ENCODE measurements around the gene PGLYRP4. TPM values are rescaled to one million over a fixed set of nuclear protein-coding genes. Genes with fewer than 3 reads are reported as not detected.
A peak's percentile ranks its signal among the peaks of the same experiment; 100 is the strongest.

Gene PGLYRP4
- polyA plus RNA-seq, 4 donors = 0.18 to 0.33 TPM; not detected in 2

DNA sequence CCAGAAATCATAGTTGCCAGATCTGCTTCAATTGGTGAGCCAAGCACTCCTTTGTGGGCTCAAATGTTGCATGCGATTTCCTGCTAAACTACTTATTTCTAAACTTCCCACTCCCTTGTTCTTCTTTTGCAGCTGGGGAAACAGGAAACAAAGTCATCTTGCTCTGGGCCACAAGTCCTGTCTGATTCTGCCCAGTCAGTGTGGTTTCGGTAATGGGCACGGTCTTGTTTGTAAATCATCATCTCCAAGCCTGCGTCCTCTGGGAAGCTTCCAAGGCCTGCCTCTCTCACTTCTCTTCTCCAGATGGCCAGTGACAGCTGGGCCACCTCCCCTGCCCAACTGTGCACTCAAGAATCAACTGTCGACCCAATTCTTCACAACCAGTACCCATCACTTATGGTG, 37.9 kb upstream of the PGLYRP4 start:
- Histone ChIP-seq H3K9me3 (ENCODE audit: control insufficient read depth in 2 of 2, insufficient read depth in 1 of 2, low read depth in 1 of 2, low read length in 1 of 2) (no peaks in the 10 kb centered on the region), H3K27ac (ENCODE audit: low read depth in 1 of 3, low read length in 2 of 3) (no peak overlapping the region), H3K4me1 (ENCODE audit: control insufficient read depth in 3 of 3, insufficient read depth in 2 of 3, low read depth in 1 of 3, low read length in 2 of 3) (no peaks in the 10 kb centered on the region), H3K27me3 (ENCODE audit: control insufficient read depth in 3 of 3, insufficient read depth in 3 of 3, low read length in 3 of 3) (no peaks in the 10 kb centered on the region), H3K4me3 (ENCODE audit: low read depth in 1 of 3, low read length in 3 of 3) (no peak overlapping the region), H3K36me3 (ENCODE audit: control insufficient read depth in 3 of 3, insufficient read depth in 2 of 3, low read depth in 1 of 3, low read length in 3 of 3) (no peaks in the 10 kb centered on the region)
- no peak for FAIRE-seq
- WGBS, 3 donors = 61 to 79% (median 62%) methylated on average over 5 of the region's 5 CpGs
- no peak for DNase-seq

DNA sequence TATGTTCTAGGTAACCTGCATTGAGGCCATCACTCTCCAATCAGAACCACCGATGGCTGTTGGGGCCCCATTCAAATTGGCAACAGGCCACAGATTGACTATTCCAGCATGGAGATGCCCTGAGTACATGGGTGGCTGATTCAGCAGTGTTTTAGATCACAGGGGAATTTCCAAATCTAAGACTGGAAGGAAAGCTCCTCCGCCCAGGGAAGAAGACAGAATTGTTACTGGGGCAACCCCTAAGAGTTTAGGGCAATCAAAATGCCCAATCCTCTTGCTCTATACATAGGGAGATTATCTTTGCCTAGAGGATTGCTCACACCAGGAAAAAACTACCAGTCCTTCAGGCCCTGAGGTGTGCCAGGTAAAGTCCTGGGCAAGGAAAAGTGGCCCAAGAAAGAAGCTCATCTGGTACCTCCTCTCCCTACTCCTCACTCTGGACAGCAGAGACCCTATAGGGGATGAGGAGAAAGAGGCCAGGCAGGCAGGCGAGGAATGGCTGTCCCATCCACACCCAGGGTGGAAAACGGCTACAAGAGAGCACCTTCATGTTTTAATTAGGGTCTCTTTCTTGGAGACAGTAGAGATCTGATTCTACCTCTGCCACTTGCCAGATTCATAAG, 36.4 kb upstream of the PGLYRP4 start:
- Histone ChIP-seq H3K27ac (ENCODE audit: low read depth in 1 of 3, low read length in 2 of 3) (no peak overlapping the region), H3K9me3 (ENCODE audit: control insufficient read depth in 2 of 2, insufficient read depth in 1 of 2, low read depth in 1 of 2, low read length in 1 of 2) (no peaks in the 10 kb centered on the region), H3K36me3 (ENCODE audit: control insufficient read depth in 3 of 3, insufficient read depth in 2 of 3, low read depth in 1 of 3, low read length in 3 of 3) (no peaks in the 10 kb centered on the region), H3K4me1 (ENCODE audit: control insufficient read depth in 3 of 3, insufficient read depth in 2 of 3, low read depth in 1 of 3, low read length in 2 of 3) (no peaks in the 10 kb centered on the region), H3K27me3 (ENCODE audit: control insufficient read depth in 3 of 3, insufficient read depth in 3 of 3, low read length in 3 of 3) (no peaks in the 10 kb centered on the region), H3K4me3 (ENCODE audit: low read depth in 1 of 3, low read length in 3 of 3) (no peak overlapping the region)
- FAIRE-seq = no peak
- WGBS, 3 donors = 69 to 77% (median 70%) methylated on average over 4 of the region's 4 CpGs
- DNase-seq = no peak

DNA sequence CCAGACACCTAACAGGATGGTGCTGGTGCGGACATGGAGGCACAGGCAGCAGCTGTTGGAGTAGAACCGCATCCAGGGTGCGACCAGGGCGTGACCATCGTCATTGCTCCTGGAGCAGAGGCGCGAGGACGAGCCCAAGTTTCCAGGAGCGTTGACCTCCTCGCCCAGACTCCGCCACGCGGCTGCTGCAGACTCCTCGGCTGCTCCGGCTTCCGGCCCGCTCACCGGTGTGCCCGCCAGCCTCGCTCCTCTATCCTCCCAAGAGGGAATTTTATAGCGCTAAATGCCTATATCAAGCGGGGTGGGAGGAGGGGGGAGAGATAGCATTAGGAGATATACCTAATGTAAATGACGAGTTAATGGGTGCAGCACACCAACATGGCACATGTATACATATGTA, 32.1 kb upstream of the PGLYRP4 start:
- H3K36me3 ChIP-seq (ENCODE audit: control insufficient read depth in 3 of 3, insufficient read depth in 2 of 3, low read depth in 1 of 3, low read length in 3 of 3) = no peaks in the 10 kb centered on the region
- FAIRE-seq = no peak
- no peaks in the 10 kb centered on the region for H3K9me3 ChIP-seq (ENCODE audit: control insufficient read depth in 2 of 2, insufficient read depth in 1 of 2, low read depth in 1 of 2, low read length in 1 of 2)
- DNase-seq = no peak
- 91 to 94% (median 94%) methylated on average over 23 of the region's 23 CpGs for WGBS, 3 donors
- no peak overlapping the region for H3K4me3 ChIP-seq (ENCODE audit: low read depth in 1 of 3, low read length in 3 of 3)
- peaks cover 0 to 10% (median 0%) of the 10 kb centered on the region in 3 donors for H3K4me1 ChIP-seq (ENCODE audit: control insufficient read depth in 3 of 3, insufficient read depth in 2 of 3, low read depth in 1 of 3, low read length in 2 of 3)
- H3K27me3 ChIP-seq (ENCODE audit: control insufficient read depth in 3 of 3, insufficient read depth in 3 of 3, low read length in 3 of 3) = no peaks in the 10 kb centered on the region
- H3K27ac ChIP-seq (ENCODE audit: low read depth in 1 of 3, low read length in 2 of 3) = no peak overlapping the region

DNA sequence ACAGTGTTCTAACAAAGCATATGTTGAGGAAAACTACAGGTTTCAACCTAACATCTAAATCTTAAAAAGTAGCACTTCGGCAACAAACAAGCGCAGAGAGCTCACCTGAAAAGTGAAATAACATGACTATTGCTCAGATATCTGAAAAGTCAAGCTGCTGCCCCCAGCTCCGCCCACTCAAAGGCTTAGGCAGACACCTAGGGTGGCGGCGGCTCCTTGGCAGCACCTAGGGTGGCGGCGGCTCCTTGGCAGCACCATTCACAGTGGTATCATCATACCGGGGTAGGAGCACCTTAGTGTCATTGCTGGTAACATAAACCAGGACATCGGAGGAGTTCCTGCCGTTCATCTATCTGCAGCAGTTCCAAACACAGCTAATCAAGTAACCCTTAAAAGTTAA, 30.9 kb upstream of the PGLYRP4 start:
- 81 to 88% (median 85%) methylated on average over 10 of the region's 10 CpGs for WGBS, 3 donors
- Histone ChIP-seq H3K27ac (ENCODE audit: low read depth in 1 of 3, low read length in 2 of 3) (no peak overlapping the region), H3K9me3 (ENCODE audit: control insufficient read depth in 2 of 2, insufficient read depth in 1 of 2, low read depth in 1 of 2, low read length in 1 of 2) (no peaks in the 10 kb centered on the region), H3K36me3 (ENCODE audit: control insufficient read depth in 3 of 3, insufficient read depth in 2 of 3, low read depth in 1 of 3, low read length in 3 of 3) (no peaks in the 10 kb centered on the region), H3K4me3 (ENCODE audit: low read depth in 1 of 3, low read length in 3 of 3) (no peak overlapping the region), H3K27me3 (ENCODE audit: control insufficient read depth in 3 of 3, insufficient read depth in 3 of 3, low read length in 3 of 3) (no peaks in the 10 kb centered on the region), H3K4me1 (ENCODE audit: control insufficient read depth in 3 of 3, insufficient read depth in 2 of 3, low read depth in 1 of 3, low read length in 2 of 3) (peaks cover 0 to 15% (median 0%) of the 10 kb centered on the region in 3 donors)
- FAIRE-seq (no peak), DNase-seq (no peak)

DNA sequence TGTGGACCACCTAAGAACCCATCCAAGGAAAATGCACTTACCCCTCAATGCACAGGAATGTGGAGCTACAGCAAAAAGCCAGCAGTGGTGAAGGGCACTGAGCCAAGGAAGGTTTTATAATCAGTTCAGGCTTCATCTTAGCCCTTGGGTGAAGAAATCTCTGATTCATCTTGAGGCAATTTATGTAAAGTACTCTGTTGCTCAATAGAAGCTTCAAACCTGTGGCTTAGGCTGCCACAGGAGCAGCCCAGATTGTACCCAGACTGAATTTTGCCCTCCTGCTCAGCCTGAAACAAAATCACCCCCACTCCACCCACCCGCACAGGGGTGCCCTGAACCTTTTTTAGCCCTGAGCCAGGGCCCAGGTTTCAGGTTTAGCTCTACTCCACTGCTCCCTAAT, 26.9 kb upstream of the PGLYRP4 start, which contains the start of gene S100A12:
TSS of gene S100A12 (minus strand) at position 111 of the 400 bp plus-strand sequence. CDS start 1,029 bp downstream, outside the sequence.
- no peak for FAIRE-seq
- Histone ChIP-seq H3K9me3 (ENCODE audit: control insufficient read depth in 2 of 2, insufficient read depth in 1 of 2, low read depth in 1 of 2, low read length in 1 of 2) (no peaks in the 10 kb centered on the region), H3K27me3 (ENCODE audit: control insufficient read depth in 3 of 3, insufficient read depth in 3 of 3, low read length in 3 of 3) (no peaks in the 10 kb centered on the region), H3K4me3 (ENCODE audit: low read depth in 1 of 3, low read length in 3 of 3) (no peak within 1 kb of the TSS), H3K36me3 (ENCODE audit: control insufficient read depth in 3 of 3, insufficient read depth in 2 of 3, low read depth in 1 of 3, low read length in 3 of 3) (no peaks in the 10 kb centered on the region), H3K4me1 (ENCODE audit: control insufficient read depth in 3 of 3, insufficient read depth in 2 of 3, low read depth in 1 of 3, low read length in 2 of 3) (peaks cover 0 to 43% (median 0%) of the 10 kb centered on the region in 3 donors), H3K27ac (ENCODE audit: low read depth in 1 of 3, low read length in 2 of 3) (peak within 1 kb of the TSS in 1 of 3 donors; percentile 50)
- peak in 1 of 2 donors; percentile 79 for DNase-seq
- WGBS, 3 donors = 67 to 83% (median 75%) methylated on average over 1 of the region's 1 CpG

DNA sequence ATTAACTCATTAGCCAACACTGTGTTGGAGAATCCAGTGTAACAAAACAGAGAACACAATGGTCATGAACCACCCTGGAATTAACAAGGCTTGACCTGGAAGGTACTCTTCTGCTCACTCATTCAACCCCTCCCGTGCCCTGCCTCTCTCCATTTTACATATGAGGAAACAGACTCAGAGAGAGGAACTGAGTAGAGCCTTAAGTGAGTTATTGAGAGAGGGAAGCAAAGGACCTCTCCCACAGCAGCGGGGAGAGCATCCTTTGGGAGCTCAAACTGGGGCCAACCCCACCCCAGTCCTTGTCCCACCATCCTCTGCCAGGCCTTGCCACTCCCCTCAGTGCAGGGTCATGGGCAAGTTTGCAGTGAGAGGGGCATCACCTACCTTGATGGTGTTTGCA, 25.4 kb upstream of the PGLYRP4 start:
- no peaks in the 10 kb centered on the region for H3K27me3 ChIP-seq (ENCODE audit: control insufficient read depth in 3 of 3, insufficient read depth in 3 of 3, low read length in 3 of 3)
- H3K9me3 ChIP-seq (ENCODE audit: control insufficient read depth in 2 of 2, insufficient read depth in 1 of 2, low read depth in 1 of 2, low read length in 1 of 2) = no peaks in the 10 kb centered on the region
- peaks cover 0 to 57% (median 0%) of the 10 kb centered on the region in 3 donors for H3K4me1 ChIP-seq (ENCODE audit: control insufficient read depth in 3 of 3, insufficient read depth in 2 of 3, low read depth in 1 of 3, low read length in 2 of 3)
- no peaks in the 10 kb centered on the region for H3K36me3 ChIP-seq (ENCODE audit: control insufficient read depth in 3 of 3, insufficient read depth in 2 of 3, low read depth in 1 of 3, low read length in 3 of 3)
- WGBS, 3 donors = 69 to 73% (median 71%) methylated on average over 2 of the region's 2 CpGs
- DNase-seq = no peak
- H3K27ac ChIP-seq (ENCODE audit: low read depth in 1 of 3, low read length in 2 of 3) = no peak overlapping the region
- no peak overlapping the region for H3K4me3 ChIP-seq (ENCODE audit: low read depth in 1 of 3, low read length in 3 of 3)
- no peak for FAIRE-seq

DNA sequence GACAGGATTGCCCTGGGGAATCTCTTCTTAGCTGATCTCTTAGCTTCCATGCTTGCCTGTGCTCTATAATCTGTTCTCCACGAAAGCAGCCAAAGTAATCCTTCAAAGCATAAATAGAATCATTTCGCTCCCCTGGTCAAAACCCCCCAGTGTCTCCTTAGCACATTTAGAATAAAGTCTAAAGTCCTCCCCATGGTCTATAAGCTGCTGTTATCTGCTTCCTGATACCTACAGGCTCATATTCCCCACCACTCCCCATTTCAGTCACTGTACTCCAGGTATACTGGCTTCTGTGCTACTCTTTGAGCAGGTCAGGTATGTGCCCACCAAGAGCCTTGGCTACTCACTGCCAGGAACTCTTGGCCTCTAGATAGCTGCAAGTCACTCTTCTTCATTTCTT, 23.9 kb upstream of the PGLYRP4 start:
- Histone ChIP-seq H3K36me3 (ENCODE audit: control insufficient read depth in 3 of 3, insufficient read depth in 2 of 3, low read depth in 1 of 3, low read length in 3 of 3) (no peaks in the 10 kb centered on the region), H3K4me3 (ENCODE audit: low read depth in 1 of 3, low read length in 3 of 3) (no peak overlapping the region), H3K27me3 (ENCODE audit: control insufficient read depth in 3 of 3, insufficient read depth in 3 of 3, low read length in 3 of 3) (peaks cover 0 to 2% (median 0%) of the 10 kb centered on the region in 3 donors), H3K9me3 (ENCODE audit: control insufficient read depth in 2 of 2, insufficient read depth in 1 of 2, low read depth in 1 of 2, low read length in 1 of 2) (no peaks in the 10 kb centered on the region), H3K4me1 (ENCODE audit: control insufficient read depth in 3 of 3, insufficient read depth in 2 of 3, low read depth in 1 of 3, low read length in 2 of 3) (peaks cover 0 to 67% (median 0%) of the 10 kb centered on the region in 3 donors), H3K27ac (ENCODE audit: low read depth in 1 of 3, low read length in 2 of 3) (peak overlapping the region in 1 of 3 donors; percentile 43)
- DNase-seq (peak in 1 of 2 donors; percentile 66), FAIRE-seq (no peak)
- WGBS, 3 donors = 53 to 68% (median 63%) methylated on average over 2 of the region's 2 CpGs

DNA sequence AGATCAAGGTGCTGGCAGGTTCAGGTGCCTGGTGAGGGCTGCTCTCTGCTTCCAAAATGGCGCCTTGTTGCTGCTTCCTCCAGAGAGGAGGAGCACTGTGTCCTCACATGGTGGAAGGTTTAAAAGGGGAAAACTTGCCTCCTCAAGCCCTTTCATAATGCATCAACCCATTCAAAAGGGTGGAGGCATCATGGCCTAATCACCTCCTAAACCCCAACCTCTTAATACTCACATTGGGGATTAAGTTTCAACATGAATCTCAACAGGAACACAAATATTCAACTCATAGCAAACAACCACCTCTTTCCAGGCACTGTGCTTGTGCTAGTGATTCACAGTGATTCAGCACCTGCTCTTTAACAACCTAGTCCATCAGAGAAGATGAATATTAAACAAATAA, 22.6 kb upstream of the PGLYRP4 start:
- Histone ChIP-seq H3K36me3 (ENCODE audit: control insufficient read depth in 3 of 3, insufficient read depth in 2 of 3, low read depth in 1 of 3, low read length in 3 of 3) (no peaks in the 10 kb centered on the region), H3K9me3 (ENCODE audit: control insufficient read depth in 2 of 2, insufficient read depth in 1 of 2, low read depth in 1 of 2, low read length in 1 of 2) (no peaks in the 10 kb centered on the region), H3K27me3 (ENCODE audit: control insufficient read depth in 3 of 3, insufficient read depth in 3 of 3, low read length in 3 of 3) (peaks cover 0 to 2% (median 0%) of the 10 kb centered on the region in 3 donors), H3K4me1 (ENCODE audit: control insufficient read depth in 3 of 3, insufficient read depth in 2 of 3, low read depth in 1 of 3, low read length in 2 of 3) (peaks cover 0 to 62% (median 0%) of the 10 kb centered on the region in 3 donors), H3K4me3 (ENCODE audit: low read depth in 1 of 3, low read length in 3 of 3) (no peak overlapping the region), H3K27ac (ENCODE audit: low read depth in 1 of 3, low read length in 2 of 3) (no peak overlapping the region)
- DNase-seq (no peak), FAIRE-seq (no peak)
- WGBS, 3 donors = 90 to 100% (median 100%) methylated on average over 1 of the region's 1 CpG

DNA sequence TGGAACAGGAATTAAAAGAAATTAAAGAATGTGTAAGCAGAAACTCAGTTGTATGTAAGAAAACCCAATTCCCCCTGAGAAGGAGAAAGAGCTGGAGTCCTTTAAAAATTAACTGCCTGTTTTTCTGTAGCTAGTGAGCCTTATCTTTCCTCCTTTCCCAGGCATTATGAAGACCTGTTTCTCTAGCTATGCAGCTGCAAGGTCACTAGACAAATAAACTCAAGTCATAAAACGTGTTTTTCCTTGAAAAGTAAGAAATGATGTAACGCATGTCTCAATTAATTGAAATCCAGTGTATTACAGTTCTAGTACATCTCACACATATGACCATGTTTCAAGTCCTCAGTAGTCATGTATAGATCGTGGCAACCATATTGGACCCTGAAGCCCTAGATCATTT, 21.5 kb upstream of the PGLYRP4 start:
- H3K4me1 ChIP-seq (ENCODE audit: control insufficient read depth in 3 of 3, insufficient read depth in 2 of 3, low read depth in 1 of 3, low read length in 2 of 3) = peaks cover 0 to 60% (median 0%) of the 10 kb centered on the region in 3 donors
- no peak for FAIRE-seq
- H3K4me3 ChIP-seq (ENCODE audit: low read depth in 1 of 3, low read length in 3 of 3) = no peak overlapping the region
- WGBS, 3 donors = 43 to 59% (median 52%) methylated on average over 3 of the region's 3 CpGs
- no peaks in the 10 kb centered on the region for H3K9me3 ChIP-seq (ENCODE audit: control insufficient read depth in 2 of 2, insufficient read depth in 1 of 2, low read depth in 1 of 2, low read length in 1 of 2)
- peaks cover 0 to 2% (median 0%) of the 10 kb centered on the region in 3 donors for H3K27me3 ChIP-seq (ENCODE audit: control insufficient read depth in 3 of 3, insufficient read depth in 3 of 3, low read length in 3 of 3)
- peak in 1 of 2 donors; percentile 62 for DNase-seq
- H3K27ac ChIP-seq (ENCODE audit: low read depth in 1 of 3, low read length in 2 of 3) = peak overlapping the region in 1 of 3 donors; percentile 56
- H3K36me3 ChIP-seq (ENCODE audit: control insufficient read depth in 3 of 3, insufficient read depth in 2 of 3, low read depth in 1 of 3, low read length in 3 of 3) = no peaks in the 10 kb centered on the region

Data from small intestine (tissue), 7 donors.